ENCODE data around the gene GMPR2.
A peak's percentile ranks its signal among the peaks of the same experiment; 100 is the strongest.

GMPR2 gene

DNA sequence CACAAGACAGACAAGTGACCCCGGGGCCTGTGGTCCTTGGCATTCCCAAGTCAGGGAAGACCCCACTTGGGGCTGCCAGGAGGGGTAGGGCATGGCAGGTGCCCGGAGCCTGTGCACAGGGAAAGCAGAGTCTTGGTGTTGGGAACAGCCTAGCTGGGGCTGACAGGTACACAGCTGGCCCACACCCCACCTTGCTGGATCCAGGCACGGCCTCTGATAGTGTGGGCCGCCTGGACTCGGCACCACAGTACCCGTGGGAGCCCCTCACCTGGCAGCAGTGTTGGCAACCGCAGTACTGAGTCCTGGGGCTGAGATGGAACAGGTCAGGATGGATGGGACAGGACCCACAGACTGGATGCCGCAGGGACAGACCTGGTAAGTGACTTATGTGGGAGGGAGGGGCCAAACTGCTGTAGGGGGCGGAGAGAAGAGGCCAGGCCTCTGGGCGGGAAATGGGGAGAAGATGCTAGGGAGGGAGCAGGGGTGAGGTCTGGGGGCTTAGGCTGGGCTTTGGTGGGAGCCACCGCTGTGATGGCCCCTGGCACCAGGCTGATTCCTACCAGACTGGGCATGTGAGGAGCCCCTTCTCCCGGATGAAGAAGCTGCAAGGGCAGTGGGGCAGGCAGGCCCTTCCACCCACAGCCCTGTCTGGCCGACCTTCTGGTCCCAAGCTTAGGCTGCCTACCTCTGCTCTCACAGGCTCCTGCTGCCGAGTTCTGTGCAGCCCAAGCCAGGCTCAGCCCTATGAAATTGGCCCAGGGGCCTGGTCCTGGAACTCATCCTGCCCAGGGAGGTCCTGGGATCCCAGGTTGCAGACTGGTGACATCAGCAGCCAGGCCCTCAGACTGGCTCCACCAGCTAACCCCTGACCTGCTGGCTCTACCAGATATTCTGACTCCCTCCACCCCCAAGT, 30.3 kb downstream of the GMPR2 start, which contains the start of gene TGM1:
TGM1 (minus strand) TSS at position 357 of the 913 bp plus-strand sequence. CDS start 825 bp downstream, outside the sequence.
- DNase-seq (ENCODE audit: extremely low spot score, insufficient read length, low read depth) (no peak), FAIRE-seq (no peak)

GRCh38 chr14:24263848-24264247, 31.1 kb downstream of the GMPR2 start:
- no peak for DNase-seq (ENCODE audit: extremely low spot score, insufficient read length, low read depth)
- FAIRE-seq = no peak

DNA sequence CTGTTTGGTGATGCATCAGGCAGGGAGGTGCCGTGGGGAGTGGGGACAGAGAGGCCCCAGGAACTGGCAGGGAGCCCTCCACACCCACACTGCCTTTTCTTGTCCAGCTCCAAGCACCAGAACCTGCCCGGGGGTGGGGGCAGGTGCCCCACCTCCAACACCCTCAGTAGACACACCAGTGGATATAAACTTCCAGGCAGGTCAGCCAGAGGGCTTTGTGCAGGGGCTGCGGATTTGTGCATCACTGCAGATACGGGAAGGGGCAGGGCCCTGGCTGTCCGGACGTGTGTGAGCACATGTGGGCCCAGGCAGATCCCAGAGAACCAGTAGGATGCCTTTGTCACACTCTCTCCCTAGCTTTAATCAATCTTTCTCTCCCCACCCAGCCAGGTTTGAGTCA, 31.6 kb downstream of the GMPR2 start:
- no peak for DNase-seq (ENCODE audit: extremely low spot score, insufficient read length, low read depth)
- FAIRE-seq = no peak

GRCh38 chr14:24266344-24267244, 33.9 kb downstream of the GMPR2 start:
- no peak for FAIRE-seq
- DNase-seq (ENCODE audit: extremely low spot score, insufficient read length, low read depth) = no peak

DNA sequence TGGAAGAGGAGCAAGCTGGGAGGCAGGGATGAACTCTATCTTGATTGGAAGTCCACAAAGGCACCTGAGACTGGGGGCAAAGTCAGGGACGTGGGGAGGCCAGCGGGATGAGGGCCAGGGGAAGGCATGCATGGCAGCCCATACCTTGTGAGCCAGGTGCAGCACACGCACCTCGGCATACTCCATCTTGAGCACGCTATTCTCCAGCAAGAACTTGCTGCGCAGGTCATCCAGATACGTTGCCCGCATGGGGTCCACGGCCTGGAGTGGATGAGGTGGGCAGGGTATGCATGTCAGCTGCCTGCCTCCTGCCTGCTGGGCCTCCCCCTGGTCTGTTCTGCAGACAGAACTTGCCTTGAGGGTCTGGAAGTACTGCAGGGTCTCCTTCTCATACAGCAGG, 34.8 kb downstream of the GMPR2 start:
- DNase-seq (ENCODE audit: extremely low spot score, insufficient read length, low read depth) (no peak), FAIRE-seq (no peak)

- no peak for DNase-seq (ENCODE audit: extremely low spot score, insufficient read length, low read depth)
- no peak for FAIRE-seq
These were observed 35.5 kb downstream of the GMPR2 start for GRCh38 chr14:24268225-24268624.

DNA sequence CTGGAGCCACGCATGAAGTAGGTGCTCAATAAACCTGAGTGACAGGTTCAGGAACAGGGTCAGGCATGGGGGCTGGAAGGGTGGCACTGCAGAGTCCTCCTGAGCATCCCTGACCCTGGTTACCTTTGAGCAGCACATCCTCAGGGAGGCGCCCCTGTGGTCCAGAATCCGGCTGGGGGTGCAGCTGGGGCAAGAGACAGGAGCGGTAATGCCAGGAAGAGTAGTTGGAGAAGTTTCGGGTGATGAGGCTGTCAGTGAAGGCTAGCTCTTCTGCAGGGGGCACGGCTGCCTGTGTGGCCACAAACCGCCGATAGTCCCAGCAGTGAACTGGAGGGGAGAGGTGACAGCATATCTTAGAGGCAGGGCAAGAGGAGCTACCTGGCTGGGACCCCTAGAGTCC, 36.6 kb downstream of the GMPR2 start:
- no peak for FAIRE-seq
- DNase-seq (ENCODE audit: extremely low spot score, insufficient read length, low read depth) = no peak

DNA sequence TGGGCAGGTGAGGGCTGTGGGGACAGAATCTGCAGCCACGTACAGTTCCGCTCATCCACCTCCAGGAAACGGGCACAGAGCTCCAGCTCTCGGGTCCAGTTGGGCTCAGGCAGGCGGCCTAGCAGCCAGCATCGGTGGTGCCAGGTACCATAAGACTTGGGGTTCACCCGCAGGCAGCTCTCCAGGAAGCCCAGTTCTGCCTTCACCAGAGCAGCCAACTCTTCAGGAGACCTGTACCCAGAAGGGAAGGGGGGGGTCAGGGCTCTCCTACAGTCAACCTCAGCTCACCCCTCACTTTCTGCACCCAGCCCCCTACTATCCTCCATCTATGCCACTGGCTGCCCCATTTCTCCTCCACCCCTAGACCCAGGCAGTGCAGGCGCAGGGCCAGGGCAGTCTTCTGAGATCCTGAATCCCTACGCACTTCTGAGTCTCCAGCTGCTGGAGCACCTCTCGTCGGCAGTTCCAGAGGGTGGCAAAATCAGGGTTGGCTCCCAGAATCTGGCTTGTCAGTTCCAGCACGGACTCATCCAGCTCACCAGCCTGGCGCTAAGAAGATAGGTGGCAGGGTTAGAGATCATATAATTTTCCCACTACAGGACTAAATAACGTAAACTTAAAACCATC, 37.3 kb downstream of the GMPR2 start:
- no peak for DNase-seq (ENCODE audit: extremely low spot score, insufficient read length, low read depth)
- FAIRE-seq = no peak

GRCh38 chr14:24270537-24271133, 37.9 kb downstream of the GMPR2 start:
- no peak for DNase-seq (ENCODE audit: extremely low spot score, insufficient read length, low read depth)
- no peak for FAIRE-seq

- DNase-seq (ENCODE audit: extremely low spot score, insufficient read length, low read depth) (peak; percentile 96), FAIRE-seq (peak; percentile 85)
These were observed 38.6 kb downstream of the GMPR2 start, which contains the start of gene RABGGTA for GRCh38 chr14:24271134-24271833. Gene RABGGTA (minus strand): TSS chr14:24271597. CDS start chr14:24271115, 482 bp downstream.

DNA sequence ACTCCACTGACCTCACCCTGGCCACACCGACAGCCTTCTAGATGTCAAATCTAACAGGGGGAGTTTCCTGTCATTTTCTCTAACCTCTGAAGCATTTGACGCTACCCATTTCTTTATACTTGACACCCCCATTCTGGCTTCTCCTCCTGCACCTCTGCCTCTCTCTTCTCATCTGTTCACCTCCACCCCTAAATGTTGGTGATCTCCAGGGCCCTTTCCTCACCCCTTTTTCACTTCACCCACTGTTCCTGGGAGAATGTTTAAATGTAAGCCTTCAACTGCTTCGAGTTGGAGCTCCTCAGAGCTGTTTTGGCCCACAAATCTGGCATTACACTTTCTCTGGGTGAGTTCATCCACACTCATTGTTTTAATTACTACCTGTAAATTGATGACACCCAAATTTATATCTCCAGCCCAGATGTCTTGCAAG, 39.1 kb downstream of the GMPR2 start:
- FAIRE-seq (no peak), DNase-seq (ENCODE audit: extremely low spot score, insufficient read length, low read depth) (no peak)

GRCh38 chr14:24272467-24272866, 39.7 kb downstream of the GMPR2 start:
- DNase-seq (ENCODE audit: extremely low spot score, insufficient read length, low read depth) = no peak
- FAIRE-seq = no peak

- no peak for FAIRE-seq
- no peak for DNase-seq (ENCODE audit: extremely low spot score, insufficient read length, low read depth)
These were observed 40.8 kb downstream of the GMPR2 start for GRCh38 chr14:24273422-24273998.

- FAIRE-seq (peak; percentile 90), DNase-seq (ENCODE audit: extremely low spot score, insufficient read length, low read depth) (peak; percentile 50)
These were observed 41.4 kb downstream of the GMPR2 start for GRCh38 chr14:24274101-24274543.

DNA sequence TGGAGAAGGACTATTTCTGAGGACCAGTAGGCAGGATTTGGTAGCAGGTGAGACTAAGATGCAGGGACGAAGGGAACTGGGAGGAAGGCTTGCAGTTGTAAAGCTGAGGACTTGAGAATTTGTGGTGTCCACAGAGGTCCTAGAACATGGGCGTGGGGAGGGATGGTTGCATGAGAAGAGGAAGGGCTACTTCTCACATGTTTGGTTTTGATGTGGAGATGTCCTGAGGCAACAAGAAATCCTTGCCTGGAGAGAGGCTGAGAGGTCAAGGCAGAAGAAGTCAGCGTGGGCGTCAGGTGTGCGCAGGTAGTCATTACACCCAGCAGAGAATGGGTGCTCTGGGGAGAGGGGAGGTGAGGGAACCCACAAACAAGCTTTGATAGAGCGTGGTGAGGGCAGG, 44.3 kb downstream of the GMPR2 start:
- FAIRE-seq (no peak), DNase-seq (ENCODE audit: extremely low spot score, insufficient read length, low read depth) (no peak)

DNA sequence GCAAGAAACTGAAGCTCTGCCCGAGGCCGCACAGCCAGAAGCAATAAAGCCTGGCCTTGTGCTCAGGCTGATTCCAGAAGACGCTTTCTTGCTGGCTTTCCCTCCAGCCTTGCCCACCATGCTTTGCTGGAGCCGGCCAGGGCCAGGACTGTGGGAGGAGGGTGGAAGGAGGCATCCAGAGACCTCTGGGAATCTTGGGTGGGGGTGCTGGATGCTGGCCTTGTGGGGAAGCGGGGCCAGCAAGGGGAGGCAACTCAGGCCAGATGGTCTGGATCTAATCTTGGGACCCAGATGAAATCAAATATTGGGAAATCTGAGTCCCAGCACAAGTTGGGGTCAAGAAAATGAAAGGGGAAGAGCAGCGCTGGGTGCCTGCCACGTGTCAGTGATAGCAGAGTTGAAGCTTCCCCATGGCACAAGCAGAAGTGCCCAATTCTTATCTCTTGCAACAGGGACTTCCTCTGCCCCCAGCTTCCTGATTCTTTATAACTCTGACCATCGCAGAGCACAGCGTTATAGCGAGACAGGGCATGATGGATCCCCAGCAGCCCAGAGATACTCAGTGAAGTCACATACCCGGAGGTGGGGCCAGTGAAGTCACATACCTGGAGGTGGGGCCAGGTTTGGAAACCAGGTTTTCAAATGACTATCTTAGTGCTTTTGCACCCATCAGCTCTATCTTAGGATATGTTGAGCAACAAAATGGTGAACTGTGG, 45.0 kb downstream of the GMPR2 start:
- no peak for DNase-seq (ENCODE audit: extremely low spot score, insufficient read length, low read depth)
- no peak for FAIRE-seq

DNA sequence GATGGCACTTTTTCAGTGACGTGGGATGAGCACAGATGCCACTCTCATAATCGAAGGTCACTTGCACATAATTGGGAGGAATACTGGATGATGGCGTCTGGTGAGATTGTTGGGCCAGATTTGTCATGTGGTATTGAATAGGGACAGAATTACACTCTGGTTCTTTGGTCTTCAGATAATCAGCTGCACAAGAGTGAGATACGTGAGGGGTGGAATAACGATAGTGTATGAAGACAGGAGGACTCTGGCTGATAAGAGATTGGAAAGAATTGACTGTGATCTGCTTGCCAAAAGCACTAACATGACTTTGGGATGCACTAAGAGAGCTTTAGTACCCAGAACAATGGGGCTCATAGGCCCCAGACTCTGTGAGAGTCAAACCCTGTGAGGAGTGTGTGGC, 45.7 kb downstream of the GMPR2 start:
- DNase-seq (ENCODE audit: extremely low spot score, insufficient read length, low read depth) (no peak), FAIRE-seq (no peak)
